CD4-positive, alpha-beta T cell treated with Interferon alpha-2 for 1 hour (primary cell): ENCODE measurements around the gene PWWP2B.
A peak's percentile ranks its signal among the peaks of the same experiment; 100 is the strongest.

Experiments
- DNase-seq, 2 donors: peaks; one replicate each; pipeline ENCODE4 v3.0.0-alpha.2; 2020 to 2022

Gene PWWP2B

GRCh38 chr10:132394936-132395703 lies 1.9 kb upstream of the PWWP2B start:
- no peak for DNase-seq

GRCh38 chr10:132395704-132396493 lies 1.1 kb upstream of the PWWP2B start:
- peak in 1 of 2 donors; percentile 29 for DNase-seq

- DNase-seq, result peak; percentile 75 to 83
Observed at GRCh38 chr10:132396494-132397035, 435 bp upstream of the PWWP2B start.

GRCh38 chr10:132397671-132398565 lies 918 bp downstream of the PWWP2B start:
- peak in 1 of 2 donors; percentile 29 for DNase-seq

- DNase-seq, result no peak
Observed at GRCh38 chr10:132398566-132398991, 1.6 kb downstream of the PWWP2B start.

- no peak for DNase-seq
Observed at GRCh38 chr10:132399117-132400035, 2.4 kb downstream of the PWWP2B start.

GRCh38 chr10:132400041-132400546 lies 3.1 kb downstream of the PWWP2B start:
- DNase-seq, result no peak

GRCh38 chr10:132400547-132401151 lies 3.6 kb downstream of the PWWP2B start:
- no peak for DNase-seq

GRCh38 chr10:132401401-132402118 lies 4.6 kb downstream of the PWWP2B start:
- no peak for DNase-seq

GRCh38 chr10:132402781-132403241 lies 5.8 kb downstream of the PWWP2B start:
- no peak for DNase-seq

GRCh38 chr10:132403511-132404168 lies 6.6 kb downstream of the PWWP2B start:
- no peak for DNase-seq

GRCh38 chr10:132404169-132404880 lies 7.3 kb downstream of the PWWP2B start:
- DNase-seq, result no peak

- no peak for DNase-seq
Observed at GRCh38 chr10:132404911-132405462, 8.0 kb downstream of the PWWP2B start.

GRCh38 chr10:132405463-132405991 lies 8.5 kb downstream of the PWWP2B start:
- DNase-seq, result no peak

- DNase-seq, result no peak
Observed at GRCh38 chr10:132406181-132406580, 9.2 kb downstream of the PWWP2B start.

GRCh38 chr10:132406750-132407149 lies 9.8 kb downstream of the PWWP2B start:
- DNase-seq, result no peak

- DNase-seq, result no peak
Observed at GRCh38 chr10:132407243-132407746, 10.3 kb downstream of the PWWP2B start.

GRCh38 chr10:132407846-132408278 lies 10.9 kb downstream of the PWWP2B start:
- DNase-seq, result no peak
